GM18507 (cell line): ENCODE results near the gene ATP12A.

Experiments
- DNase-seq: peaks from one replicate; pipeline ENCODE4 v3.0.0; 2011; ENCODE audit warnings: low read depth; ENCODE audit not compliant: insufficient read length; ENCODE audit errors: extremely low spot score
- FAIRE-seq: peaks from 2 replicates; lab custom pipeline; 2011; peaks lifted over from hg19 to GRCh38; lab: Jason Lieb, UNC

The ATP12A gene

DNA sequence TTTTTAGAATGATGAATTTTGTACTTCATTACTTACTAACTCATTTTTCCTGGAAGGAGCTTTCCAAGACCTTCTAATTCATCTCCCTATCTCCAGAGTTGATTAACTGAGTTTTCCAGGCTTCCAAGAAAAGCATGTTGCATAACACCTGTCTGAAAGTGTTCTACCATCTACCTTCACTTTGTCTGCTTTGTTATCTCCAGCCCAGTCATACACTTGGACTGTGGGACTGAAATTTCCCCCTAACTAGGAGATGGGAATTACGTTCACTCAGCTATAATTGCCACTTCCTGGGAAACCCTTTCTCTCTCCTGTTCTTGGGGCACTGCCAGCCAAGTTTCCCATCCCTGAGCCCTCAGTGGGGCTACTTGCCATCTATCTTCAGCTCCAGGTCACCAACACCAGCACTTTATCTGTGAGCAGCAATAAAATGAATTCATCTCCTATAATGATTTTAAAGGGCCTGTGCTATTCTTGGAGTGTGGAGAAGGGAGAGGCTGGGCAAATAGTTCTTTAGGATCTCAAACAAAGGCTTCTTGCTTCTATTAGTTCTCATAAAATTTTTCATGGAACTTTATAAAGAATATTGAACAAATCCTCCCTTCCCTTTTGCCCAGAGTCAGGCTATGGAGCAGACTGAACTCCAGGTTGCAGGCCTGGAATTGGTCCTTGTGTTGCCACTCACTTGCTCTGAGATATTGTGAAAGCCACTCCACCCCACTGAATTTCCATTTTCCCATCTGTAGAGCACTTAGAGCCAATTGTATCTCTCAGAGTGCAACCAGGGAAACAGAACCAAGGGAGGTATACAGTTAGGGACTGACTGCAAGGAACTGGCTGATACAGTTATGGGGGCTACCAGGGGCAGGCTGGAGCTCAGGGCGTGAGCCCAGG is 17.8 kb upstream of the ATP12A start:
- no peak for FAIRE-seq

DNA sequence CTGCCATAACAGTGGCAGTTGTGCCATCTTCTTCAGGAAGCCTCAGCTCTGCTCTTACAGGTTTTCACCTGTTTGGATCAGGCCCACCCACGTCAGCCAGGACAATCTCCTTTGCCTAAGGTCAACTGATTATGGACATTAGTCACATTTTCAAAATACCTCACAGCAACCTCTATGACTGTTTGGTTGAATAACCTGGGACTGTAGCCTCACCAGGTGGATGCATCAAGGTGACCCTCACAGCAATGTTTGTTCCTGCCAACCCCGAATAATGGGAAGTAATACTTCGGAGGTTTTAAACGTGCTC is 17.2 kb upstream of the ATP12A start:
- FAIRE-seq = no peak
- DNase-seq = no peak

More for the DNA sequence above, 17.8 kb upstream of the ATP12A start:
- no peak for DNase-seq

DNA sequence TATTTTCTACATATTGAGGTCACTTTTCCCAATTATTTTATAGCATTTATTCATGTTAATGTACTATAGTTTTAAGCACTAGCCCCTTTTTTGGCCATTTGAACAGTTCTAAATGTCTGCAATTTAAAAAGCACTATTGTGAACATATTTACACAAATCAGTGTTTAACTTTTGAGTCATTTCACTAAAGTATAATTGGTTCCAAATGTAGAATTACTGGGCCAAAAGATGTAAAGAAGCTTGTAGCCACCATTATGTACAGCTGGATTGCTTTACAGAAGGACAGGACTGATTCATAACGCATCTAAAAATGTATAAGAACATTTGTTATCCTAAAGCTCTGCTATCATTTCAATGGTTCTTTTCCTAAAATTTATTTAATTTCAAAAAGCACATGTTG is 16.6 kb upstream of the ATP12A start:
- FAIRE-seq (no peak), DNase-seq (no peak)

DNA sequence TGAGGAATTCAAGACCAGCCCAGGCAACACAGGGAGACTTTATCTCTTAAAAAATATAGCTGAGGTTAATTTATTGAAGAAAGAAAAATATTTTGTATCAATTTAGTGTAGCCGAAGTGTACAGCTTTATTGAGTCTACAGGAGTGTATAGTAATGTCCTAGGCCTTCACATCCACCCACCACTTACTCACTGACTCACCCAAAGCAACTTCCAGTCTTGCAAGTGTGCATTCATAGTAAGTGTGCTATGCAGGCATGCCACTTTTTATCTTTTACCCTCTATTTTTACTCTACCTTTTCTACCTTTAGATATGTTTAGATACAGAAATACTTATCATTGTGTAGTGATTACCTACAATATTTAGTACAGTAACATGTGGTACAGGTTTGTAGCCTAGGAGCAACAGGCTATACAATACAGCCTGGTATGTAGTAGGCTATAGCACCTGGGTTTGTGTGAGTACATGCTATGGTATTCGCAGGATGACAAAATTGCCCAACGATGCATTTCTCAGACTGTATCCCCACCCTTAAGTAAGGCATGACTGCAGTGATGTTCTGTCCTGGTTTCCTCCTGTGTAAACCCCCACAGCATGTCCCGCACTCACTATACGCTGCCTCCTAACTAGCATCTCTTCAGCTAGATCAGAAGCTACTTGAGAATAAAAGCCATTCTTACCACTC is 15.3 kb upstream of the ATP12A start:
- no peak for FAIRE-seq

DNA sequence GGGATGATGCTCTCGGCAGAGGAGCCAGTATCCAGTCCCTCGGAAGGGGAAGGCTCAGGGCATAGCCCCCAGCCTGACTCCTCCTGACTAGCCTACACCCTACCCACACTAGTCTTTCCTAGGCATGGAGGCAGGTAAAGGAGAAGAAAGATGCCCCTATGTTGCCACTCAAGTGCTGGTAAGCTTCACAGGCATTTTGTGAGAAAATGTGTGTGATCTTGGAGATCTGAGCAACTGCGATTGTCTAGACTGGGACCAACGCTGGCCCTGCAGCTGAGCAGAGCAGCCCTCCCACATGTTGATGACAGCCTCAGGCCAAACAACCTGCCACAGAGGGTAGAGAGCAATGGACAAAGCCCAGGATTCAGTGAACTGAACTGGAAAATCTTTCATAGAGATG is 11.7 kb upstream of the ATP12A start:
- no peak for FAIRE-seq

More for the DNA sequence above, 15.3 kb upstream of the ATP12A start:
- no peak for DNase-seq

DNA sequence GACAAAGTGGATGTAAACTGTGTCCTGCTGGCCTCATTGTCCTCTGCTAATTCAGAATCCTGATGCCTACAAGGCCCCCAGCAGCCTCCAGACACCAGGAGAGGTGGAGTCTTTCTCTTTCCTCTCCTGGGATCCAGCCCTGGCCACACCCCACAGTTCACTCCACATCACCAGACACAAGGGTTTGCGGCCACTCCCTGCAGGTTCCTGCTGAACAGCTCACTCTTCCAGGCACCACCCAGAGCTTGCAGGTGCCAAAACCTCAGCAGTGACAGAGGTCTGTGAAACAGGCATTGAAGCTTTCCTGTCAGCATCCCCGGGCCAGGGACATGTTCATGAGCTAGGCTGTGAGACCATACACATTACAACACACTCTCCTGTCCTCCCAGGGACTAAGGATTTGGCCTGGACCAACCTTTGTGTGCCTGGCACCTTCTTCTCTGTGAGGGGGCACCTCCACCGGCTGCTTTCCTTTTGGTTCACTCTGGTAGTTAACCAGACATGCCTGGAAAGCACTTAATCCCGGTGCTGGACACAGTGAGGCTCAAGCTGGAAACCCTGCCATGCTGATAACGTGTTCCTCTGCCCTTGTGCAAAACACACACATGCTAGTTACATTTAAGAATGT is 11.1 kb upstream of the ATP12A start:
- FAIRE-seq (no peak), DNase-seq (no peak)

More for the DNA sequence above, 11.7 kb upstream of the ATP12A start:
- DNase-seq = no peak

DNA sequence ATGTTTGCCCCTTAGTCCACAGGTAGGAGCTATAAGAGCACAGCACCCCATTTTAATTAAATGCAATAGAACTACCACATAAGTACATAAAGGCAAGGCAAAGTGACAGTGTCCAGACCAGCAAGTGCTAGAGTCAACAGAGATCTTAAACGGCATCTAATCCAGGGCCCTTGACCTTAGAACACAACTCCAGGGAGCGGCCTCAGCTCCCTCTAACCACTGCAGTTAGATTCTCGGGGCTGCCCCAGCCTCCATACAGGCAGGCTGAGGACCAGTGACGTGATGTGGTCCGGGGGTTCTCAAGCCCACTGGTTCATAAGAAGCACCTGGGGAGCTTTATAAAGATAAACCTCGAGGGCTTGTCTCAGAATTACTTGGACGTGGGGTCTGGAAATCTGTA is 10.0 kb upstream of the ATP12A start:
- DNase-seq (no peak), FAIRE-seq (no peak)

DNA sequence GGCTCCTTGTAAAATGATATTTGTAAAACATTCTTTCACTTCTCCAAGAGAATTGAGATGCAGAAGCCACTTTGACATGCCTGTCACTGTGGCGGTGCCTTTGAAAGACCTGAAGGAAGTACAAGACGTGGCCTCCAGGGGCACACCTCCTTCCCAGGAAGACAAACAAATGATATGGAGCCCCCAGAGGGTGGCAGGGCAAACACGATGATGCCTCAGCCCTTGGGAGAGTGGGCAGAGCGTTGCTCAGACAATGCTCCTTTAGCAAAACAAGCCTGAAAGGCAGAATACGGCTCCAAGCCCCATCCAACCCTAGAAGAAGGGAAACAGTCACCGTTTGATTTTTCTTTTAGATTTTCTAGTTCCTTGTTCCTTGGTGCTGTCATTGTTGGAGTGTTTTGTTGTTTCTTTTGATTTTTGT is 9.2 kb upstream of the ATP12A start:
- no peak for FAIRE-seq
- DNase-seq = no peak

DNA sequence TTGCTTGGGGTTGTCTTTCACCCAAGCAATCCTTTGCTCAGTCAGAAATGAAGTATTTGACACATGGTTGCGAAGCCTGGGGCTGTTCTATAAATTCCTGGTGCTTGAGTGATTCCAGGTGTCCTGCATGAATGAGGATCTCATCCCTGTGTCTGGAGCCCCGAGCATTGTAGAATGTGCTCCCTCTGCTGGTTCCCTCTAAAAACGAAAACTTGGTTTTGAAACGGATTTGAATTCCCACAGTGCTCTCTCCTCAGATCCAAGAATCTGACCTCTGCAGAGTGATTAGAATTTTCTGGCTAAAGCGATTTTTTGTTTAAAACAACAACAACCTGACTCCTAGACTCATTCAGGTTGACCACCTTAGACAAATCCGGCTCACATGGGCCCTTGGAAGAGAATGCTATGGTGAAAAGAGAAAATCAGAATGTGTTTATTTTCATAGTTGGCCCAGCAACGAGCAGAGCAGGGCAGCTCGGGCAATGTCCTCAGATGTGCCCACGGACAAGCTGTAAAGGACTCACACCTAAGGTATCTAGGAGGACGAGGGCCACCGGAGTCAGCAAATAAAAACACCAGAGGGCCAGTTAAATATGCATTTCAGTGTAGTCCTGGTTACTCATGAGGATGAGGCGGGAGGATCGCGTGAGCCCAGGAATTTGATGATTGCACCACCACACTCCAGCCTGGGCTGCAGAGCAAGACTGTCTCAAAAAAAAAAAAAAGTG is 8.7 kb upstream of the ATP12A start:
- DNase-seq (no peak), FAIRE-seq (peak; percentile 69)

DNA sequence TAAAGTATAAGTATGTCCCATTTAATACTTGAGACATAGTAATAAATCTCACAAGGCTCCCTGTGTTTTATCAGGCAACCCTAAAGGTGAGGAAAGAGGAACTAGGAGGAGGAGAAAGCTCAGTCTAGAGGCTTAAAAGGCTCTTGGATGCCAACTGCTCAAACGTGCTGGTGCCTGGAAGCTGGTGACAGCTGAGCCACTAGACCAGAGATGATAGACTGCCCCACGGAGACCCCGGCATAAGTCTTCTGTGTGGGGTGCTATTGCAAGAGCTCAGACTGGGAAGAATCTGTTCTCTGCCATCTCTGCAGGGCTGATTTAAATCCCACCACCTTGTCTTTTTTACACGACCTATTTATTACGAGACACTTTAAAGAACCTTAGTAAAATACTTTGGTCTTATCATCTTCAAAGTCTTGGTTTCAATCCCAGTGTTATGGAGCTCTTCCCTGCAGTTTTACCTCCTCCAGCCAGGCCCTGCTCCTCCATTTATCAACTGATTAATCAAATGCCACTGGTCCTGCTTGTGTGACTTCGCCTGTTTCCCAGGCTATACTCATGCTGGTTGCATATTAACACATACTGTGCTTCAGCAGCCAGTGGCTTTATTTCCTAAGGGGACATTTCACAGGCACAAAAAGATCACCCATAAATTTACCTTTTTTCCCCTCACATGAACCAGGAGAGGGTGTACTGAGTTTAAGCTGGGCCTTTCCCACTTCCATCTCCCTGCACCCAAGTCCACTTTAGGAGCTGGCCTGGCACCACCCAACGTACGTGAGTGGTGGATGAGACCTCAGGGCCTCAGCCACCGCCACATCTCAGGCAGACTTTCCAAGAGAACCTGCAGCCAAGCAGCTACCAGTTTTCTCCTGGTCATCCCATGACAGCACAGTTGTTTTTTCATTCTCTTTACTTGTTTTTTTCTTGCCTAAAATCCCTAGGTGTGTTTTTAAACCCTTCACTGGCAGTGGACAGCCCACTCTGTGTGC is 7.8 kb upstream of the ATP12A start:
- FAIRE-seq = no peak
- no peak for DNase-seq

DNA sequence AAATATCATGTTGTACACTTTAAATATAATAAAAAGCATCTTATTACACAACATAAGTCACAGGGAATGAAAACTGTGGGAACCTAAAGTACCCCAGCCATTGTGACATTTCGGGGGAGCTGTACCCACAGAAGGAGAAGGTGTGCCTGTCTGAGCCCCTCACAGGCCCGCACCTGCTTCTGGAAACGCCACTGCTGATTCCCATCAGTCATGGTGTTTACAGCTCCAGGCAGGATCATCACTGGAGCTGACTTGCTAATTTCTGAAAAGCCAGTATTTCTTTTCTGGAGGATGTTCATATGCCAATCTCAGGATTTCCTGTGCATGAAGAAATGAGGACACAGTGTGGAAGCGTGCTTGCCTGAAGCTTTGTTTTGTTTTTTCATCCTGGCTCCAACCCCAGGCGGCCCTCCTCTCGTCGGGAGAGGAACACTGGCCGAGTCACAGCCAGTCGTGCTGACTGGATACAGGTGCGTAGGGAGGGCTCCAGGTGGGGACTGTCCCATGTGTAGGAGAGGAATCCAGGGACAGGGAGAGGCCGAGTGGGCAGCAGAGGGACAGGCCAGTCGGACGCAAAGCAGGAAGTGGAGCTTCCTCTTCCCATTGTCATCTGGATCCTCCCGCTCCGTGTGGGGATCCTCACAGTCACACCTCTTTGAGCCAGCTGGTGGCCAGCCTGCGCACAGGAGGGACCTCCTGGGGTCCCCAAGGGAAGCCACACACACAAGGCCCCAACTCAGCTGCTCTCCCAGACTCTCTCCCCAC is 4.2 kb upstream of the ATP12A start:
- FAIRE-seq (no peak), DNase-seq (no peak)

DNA sequence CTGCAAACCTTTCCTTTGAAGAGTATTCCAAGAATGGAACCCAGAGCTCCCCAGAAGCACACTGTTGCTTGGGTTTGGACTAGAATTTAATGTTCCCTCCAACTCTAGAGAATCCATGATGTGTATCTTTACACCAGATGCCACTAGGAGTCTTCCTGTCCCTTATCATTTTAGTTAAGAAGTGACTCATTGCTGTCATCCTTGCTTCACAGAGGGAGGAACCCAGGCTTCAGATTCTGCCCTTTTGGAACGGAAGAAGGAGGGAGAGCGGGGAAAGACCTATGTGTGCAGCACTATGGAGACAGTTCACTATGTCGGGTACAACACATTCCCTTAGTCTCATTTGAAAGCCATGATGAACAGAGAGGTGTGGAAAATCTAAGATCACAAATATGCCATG is 2.1 kb upstream of the ATP12A start:
- FAIRE-seq (no peak), DNase-seq (no peak)

DNA sequence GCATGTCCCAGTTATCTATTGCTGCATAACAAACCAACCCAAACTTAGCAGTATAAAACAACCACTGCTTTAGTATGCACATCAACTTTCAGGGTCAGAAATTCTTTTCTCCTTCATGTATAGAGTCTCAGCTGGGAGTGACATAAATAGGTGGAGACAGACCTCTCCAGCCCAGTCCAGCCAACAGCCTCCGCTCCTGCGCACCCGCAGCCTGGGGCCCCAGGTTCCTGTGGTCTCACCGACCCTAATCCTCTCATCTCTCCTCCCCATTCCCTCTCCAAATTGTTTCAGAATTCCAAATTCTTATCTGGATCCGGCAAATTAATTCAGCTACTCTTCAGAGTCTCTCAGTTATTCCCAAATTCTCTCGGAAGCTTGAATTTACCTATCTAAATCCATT is 522 bp upstream of the ATP12A start:
- DNase-seq = no peak
- no peak for FAIRE-seq

DNA sequence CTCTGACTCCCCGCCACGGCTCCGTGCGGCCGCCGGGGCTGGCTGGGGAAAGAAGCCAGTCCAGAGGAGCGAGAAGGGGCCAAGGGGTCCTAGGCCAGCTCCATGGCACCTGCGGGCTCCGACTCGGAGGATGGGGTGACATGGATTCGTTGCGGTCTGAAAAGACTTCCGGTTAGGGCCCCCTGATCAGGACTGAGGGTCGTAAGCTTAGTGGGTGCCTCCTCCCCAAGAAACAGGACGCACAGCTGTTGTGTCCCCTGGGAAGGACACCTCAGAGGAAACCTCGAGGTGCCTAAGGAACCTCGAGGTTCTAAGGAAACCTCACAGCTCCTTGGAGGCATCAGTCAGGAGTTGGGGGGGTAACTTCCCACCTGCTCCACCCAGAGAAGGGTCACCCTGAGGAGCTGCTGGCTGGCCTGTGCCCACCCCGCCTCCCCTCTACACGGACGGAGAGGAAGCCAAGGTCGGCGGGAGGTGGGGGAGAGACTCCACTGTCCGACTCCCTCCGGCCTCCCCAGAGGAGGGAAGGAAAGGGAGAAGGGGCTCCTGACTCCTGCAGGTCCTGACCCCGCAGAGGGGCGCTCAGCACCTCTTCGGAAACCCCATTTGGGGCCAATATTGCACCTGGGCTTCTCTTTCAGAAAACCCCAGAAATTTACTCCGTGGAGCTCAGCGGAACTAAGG is 855 bp downstream of the ATP12A start:
- FAIRE-seq (no peak), DNase-seq (no peak)

DNA sequence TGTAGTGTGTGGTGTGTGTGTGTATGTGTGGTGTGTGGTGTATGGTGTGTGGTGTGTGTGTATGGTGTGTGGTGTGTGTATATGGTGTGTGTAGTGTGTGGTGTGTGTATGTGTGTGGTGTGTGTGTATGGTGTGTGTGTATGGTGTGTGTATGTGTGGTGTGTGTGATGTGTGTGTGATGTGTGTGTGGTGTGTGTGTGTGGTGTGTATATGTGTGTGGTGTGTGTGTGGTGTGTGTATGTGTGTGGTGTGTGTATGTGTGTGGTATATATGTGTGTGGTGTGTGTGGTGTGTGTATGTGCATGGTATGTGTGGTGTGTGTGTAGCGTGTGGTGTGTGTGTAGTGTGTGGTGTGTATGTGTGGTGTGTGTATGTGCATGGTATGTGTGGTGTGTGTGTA is 1.7 kb downstream of the ATP12A start:
- FAIRE-seq (peak; percentile 78), DNase-seq (no peak)

DNA sequence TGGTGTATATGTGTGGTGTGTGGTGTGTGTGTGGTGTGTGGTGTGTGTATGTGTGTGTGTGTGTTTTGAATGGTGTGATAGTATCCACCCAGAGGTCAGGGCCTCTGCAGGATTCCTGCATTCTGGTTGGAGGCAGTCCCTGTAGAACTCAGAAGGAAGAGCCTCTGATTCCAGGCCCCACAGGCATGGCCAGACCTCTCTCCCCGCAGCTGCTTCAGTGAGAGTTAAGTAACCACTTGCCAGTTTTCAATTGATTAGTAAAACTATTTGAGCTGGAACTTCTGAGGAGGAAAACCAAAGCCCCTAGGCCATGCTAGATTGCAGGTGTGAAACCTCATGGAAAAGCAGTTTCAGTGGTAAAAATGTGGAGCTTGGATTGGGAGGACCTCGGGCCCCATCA is 2.1 kb downstream of the ATP12A start:
- no peak for FAIRE-seq
- DNase-seq = no peak

DNA sequence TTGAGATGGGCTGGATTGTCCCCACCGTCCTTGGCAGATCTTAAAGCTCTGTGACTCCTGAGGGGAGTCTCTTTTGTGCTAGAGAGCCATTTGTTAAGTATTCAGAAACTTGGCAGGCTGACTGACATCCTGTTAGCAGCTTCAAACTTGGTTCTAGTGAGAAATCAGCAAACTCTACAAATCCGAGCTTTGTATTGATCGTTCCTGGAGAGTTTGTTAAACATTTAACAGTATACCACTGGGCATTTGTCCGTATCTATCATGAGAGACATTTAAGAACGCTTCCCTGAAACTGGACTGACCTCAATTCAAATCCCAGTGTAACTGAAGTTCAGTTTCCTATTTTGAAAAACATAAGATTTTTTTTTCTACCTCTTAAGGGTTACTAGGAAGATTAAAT is 3.1 kb downstream of the ATP12A start:
- FAIRE-seq = no peak

More for the DNA sequence above, 3.1 kb downstream of the ATP12A start:
- DNase-seq = no peak
